Body of pancreas (tissue), 4 donors: ENCODE results near the gene MOXD1.

Source experiments
- POLR2A ChIP-seq, 3 donors: fragments of 450-650 bp; IDR thresholded peaks; one replicate each; pipeline ENCODE4 v1.6.1; 2016; ENCODE audit warnings: antibody characterized with exemption in 3 of 3, mild to moderate bottlenecking in 2 of 3
- TF ChIP-seq, protein P1 (sequence below), 7 experiments: fragments of 450-650 bp in 4 of 7; fragments of 200-600 bp in 3 of 7; sonication (generic) in 3 of 7; IDR thresholded peaks; one replicate each; pipeline ENCODE4 v1.5.1; 2016 to 2019; ENCODE audit warnings: antibody characterized with exemption in 7 of 7

DNA sequence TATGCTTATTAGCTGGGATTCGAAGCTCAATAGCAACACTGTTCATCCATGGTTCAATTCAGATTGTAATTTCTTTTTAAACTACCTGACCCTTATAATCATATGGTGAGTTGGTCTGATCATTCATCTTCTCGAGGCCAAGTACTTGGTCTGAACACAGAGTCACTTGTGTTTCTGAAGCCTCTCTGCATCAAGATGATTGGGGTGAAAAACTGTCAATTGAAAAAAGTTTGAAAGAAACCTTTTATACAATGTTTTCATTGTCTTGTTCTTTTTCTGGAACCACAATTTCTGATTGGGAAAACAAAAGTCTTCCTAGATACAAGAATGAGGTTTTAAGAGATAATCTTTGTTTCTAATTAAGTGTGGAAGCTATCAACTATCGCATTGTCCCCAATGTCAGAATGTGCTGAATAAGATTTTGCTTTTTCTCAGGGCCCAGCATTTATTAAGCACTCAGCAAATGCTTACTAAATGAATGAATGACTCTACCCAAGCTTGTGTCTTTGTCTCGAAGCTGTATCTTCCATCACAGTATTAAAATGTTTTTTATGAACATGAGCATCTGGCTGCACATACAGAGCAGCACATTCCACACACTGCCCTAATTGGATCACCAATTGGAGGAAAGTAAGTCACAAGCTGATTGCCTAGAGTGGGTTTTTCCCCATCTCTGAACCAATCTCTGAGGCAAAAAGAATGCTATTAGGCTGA is 45.0 kb upstream of the MOXD1 start:
- TF ChIP-seq, protein P1, sequence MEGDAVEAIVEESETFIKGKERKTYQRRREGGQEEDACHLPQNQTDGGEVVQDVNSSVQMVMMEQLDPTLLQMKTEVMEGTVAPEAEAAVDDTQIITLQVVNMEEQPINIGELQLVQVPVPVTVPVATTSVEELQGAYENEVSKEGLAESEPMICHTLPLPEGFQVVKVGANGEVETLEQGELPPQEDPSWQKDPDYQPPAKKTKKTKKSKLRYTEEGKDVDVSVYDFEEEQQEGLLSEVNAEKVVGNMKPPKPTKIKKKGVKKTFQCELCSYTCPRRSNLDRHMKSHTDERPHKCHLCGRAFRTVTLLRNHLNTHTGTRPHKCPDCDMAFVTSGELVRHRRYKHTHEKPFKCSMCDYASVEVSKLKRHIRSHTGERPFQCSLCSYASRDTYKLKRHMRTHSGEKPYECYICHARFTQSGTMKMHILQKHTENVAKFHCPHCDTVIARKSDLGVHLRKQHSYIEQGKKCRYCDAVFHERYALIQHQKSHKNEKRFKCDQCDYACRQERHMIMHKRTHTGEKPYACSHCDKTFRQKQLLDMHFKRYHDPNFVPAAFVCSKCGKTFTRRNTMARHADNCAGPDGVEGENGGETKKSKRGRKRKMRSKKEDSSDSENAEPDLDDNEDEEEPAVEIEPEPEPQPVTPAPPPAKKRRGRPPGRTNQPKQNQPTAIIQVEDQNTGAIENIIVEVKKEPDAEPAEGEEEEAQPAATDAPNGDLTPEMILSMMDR (IDR thresholded peaks at IDR 0.05): no peak
- TF ChIP-seq POLR2A (IDR thresholded peaks at IDR 0.05): no peak
